HepG2 (cell line): ENCODE results near the gene PNKD. TPM values are rescaled to one million over a fixed set of nuclear protein-coding genes. Genes with fewer than 3 reads are reported as not detected.

Experiments used
- CENPT ChIP-seq: sonication (generic); formaldehyde crosslinking; IDR thresholded peaks from 2 replicates; pipeline ENCODE4 v1.8.0; 2022; ENCODE audit warnings: low read depth, mild to moderate bottlenecking, moderate library complexity, missing genetic modification reagents
- CHD4 ChIP-seq: fragments of 200-600 bp; sonication (generic); IDR thresholded peaks from 2 replicates; pipeline ENCODE4 v1.7.0; 2017; ENCODE audit warnings: mild to moderate bottlenecking, low read length, borderline replicate concordance
- FOXO1 ChIP-seq: sonication (generic); formaldehyde crosslinking; IDR thresholded peaks from 2 replicates; pipeline ENCODE4 v1.4.0; 2020; ENCODE audit warnings: missing genetic modification reagents
- FOXP4 ChIP-seq: sonication (generic); formaldehyde crosslinking; IDR thresholded peaks from 2 replicates; pipeline ENCODE4 v1.4.0; 2020; ENCODE audit warnings: missing genetic modification reagents
- GPBP1L1 ChIP-seq: sonication (generic); formaldehyde crosslinking; IDR thresholded peaks from 2 replicates; pipeline ENCODE4 v1.5.0; 2020; ENCODE audit warnings: mild to moderate bottlenecking, missing genetic modification reagents
- KDM5A ChIP-seq: fragments of 200-600 bp; sonication (generic); IDR thresholded peaks from 2 replicates; pipeline ENCODE4 v1.7.0; 2018; ENCODE audit warnings: antibody characterized with exemption, mild to moderate bottlenecking, low read length, borderline replicate concordance
- NR2F2 ChIP-seq: IDR thresholded peaks from 2 replicates; pipeline ENCODE4 v1.6.1; 2012; ENCODE audit warnings: low read depth, inconsistent platforms, borderline replicate concordance
- POGZ ChIP-seq: sonication (generic); formaldehyde crosslinking; IDR thresholded peaks from 2 replicates; pipeline ENCODE4 v1.4.0; 2020; ENCODE audit warnings: mild to moderate bottlenecking, missing genetic modification reagents
- TOE1 ChIP-seq: sonication (generic); formaldehyde crosslinking; IDR thresholded peaks from 2 replicates; pipeline ENCODE4 v1.4.0; 2020; ENCODE audit warnings: mild to moderate bottlenecking, missing genetic modification reagents
- ZBTB20 ChIP-seq: sonication (generic); formaldehyde crosslinking; IDR thresholded peaks from 2 replicates; pipeline ENCODE4 v1.8.1; 2023; ENCODE audit warnings: missing genetic modification reagents, low read depth, mild to moderate bottlenecking, borderline replicate concordance
- ZC3H13 ChIP-seq: sonication (generic); formaldehyde crosslinking; IDR thresholded peaks from 2 replicates; pipeline ENCODE4 v1.8.1; 2023; ENCODE audit warnings: mild to moderate bottlenecking, missing genetic modification reagents, moderate library complexity
- ZFP82 ChIP-seq: sonication (generic); formaldehyde crosslinking; IDR thresholded peaks from 2 replicates; pipeline ENCODE4 v1.5.1; 2020; ENCODE audit warnings: mild to moderate bottlenecking, missing genetic modification reagents, borderline replicate concordance
- ZMYM4 ChIP-seq: sonication (generic); formaldehyde crosslinking; IDR thresholded peaks from 2 replicates; pipeline ENCODE4 v1.8.1; 2023; ENCODE audit warnings: mild to moderate bottlenecking, missing genetic modification reagents
- ZNF138 ChIP-seq: sonication (generic); formaldehyde crosslinking; IDR thresholded peaks from 2 replicates; pipeline ENCODE4 v1.5.0; 2020; ENCODE audit warnings: mild to moderate bottlenecking, low read depth, missing genetic modification reagents
- ZNF362 ChIP-seq: sonication (generic); formaldehyde crosslinking; IDR thresholded peaks from 2 replicates; pipeline ENCODE4 v1.4.0; 2020; ENCODE audit warnings: missing genetic modification reagents, mild to moderate bottlenecking, borderline replicate concordance
- ZNF512 ChIP-seq: sonication (generic); formaldehyde crosslinking; IDR thresholded peaks from 2 replicates; pipeline ENCODE4 v1.4.0; 2020; ENCODE audit warnings: mild to moderate bottlenecking, missing genetic modification reagents
- ZNF629 ChIP-seq: sonication (generic); formaldehyde crosslinking; conservative IDR thresholded peaks from 2 replicates; pipeline ENCODE4 v1.5.0; 2020; ENCODE audit warnings: missing genetic modification reagents
- polyA plus RNA-seq, 8 experiments: library from polyadenylated mRNA; depleted of rRNA in 3 of 8; stranded (reverse) in 7 of 8; unstranded in 1 of 8; fragments of >200 nt; fragmentation: Illumina TruSeq in 4 of 8; extraction: Trizol in 4 of 8; gene quantifications; 2 replicates each; pipeline versions ENCODE4 v1.2.1 to v1.2.3, GENCODE V29; 2011 to 2016; ENCODE audit warnings: low read depth in 4 of 8, missing spikeins in 1 of 8, mixed read lengths in 1 of 8; ENCODE audit not compliant: insufficient read depth in 1 of 8
- total RNA-seq, 5 experiments: library from RNA; depleted of rRNA; stranded (reverse); fragments of >200 nt; fragmentation: Illumina TruSeq; extraction: Trizol; gene quantifications; 2 replicates each; pipeline ENCODE4 v1.2.3, GENCODE V29; 2016; ENCODE audit warnings: low read depth in 1 of 5
- TF ChIP-seq, protein P1 (sequence below): sonication (generic); formaldehyde crosslinking; IDR thresholded peaks from 2 replicates; pipeline ENCODE4 v1.8.1; 2022; ENCODE audit warnings: mild to moderate bottlenecking, missing genetic modification reagents
- TF ChIP-seq, protein P2 (sequence below): sonication (generic); formaldehyde crosslinking; IDR thresholded peaks from 2 replicates; pipeline ENCODE4 v1.4.0; 2020; ENCODE audit warnings: missing genetic modification reagents, mild to moderate bottlenecking, borderline replicate concordance

Gene PNKD
- total and polyA plus RNA-seq, 2 of the 13 experiments (the other 11 are each of a cell fraction or from before 2014, with no cell fraction given) = 55.9 to 80.4 TPM

GRCh38 chr2:218296847-218297246 lies 26.5 kb downstream of the PNKD start (continued):
- TF ChIP-seq TOE1 (CRISPR knock-in tag) (no peak), KDM5A (no peak), NR2F2 (no peak), ZNF362 (CRISPR knock-in tag) (peak; percentile 49; the same call in 1 of the 2 replicates), ZNF138 (no peak), ZNF512 (no peak), FOXO1 (CRISPR knock-in tag) (peak; percentile 37; the same call in 1 of the 2 replicates), CENPT (no peak), POGZ (CRISPR knock-in tag) (no peak), CHD4 (0 out of 2 replicates have a peak, but pooled peaks have one; percentile 76), GPBP1L1 (CRISPR knock-in tag) (no peak), ZFP82 (no peak), ZMYM4 (CRISPR knock-in tag) (no peak), ZNF629 (CRISPR knock-in tag) (0 out of 2 replicates have a peak, but pooled peaks have one; percentile 43), ZC3H13 (no peak), ZBTB20 (no peak), FOXP4 (CRISPR knock-in tag) (peak; percentile 51; the same call in 1 of the 2 replicates)
- TF ChIP-seq, protein P1, sequence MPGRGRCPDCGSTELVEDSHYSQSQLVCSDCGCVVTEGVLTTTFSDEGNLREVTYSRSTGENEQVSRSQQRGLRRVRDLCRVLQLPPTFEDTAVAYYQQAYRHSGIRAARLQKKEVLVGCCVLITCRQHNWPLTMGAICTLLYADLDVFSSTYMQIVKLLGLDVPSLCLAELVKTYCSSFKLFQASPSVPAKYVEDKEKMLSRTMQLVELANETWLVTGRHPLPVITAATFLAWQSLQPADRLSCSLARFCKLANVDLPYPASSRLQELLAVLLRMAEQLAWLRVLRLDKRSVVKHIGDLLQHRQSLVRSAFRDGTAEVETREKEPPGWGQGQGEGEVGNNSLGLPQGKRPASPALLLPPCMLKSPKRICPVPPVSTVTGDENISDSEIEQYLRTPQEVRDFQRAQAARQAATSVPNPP = no peak
- TF ChIP-seq, protein P2, sequence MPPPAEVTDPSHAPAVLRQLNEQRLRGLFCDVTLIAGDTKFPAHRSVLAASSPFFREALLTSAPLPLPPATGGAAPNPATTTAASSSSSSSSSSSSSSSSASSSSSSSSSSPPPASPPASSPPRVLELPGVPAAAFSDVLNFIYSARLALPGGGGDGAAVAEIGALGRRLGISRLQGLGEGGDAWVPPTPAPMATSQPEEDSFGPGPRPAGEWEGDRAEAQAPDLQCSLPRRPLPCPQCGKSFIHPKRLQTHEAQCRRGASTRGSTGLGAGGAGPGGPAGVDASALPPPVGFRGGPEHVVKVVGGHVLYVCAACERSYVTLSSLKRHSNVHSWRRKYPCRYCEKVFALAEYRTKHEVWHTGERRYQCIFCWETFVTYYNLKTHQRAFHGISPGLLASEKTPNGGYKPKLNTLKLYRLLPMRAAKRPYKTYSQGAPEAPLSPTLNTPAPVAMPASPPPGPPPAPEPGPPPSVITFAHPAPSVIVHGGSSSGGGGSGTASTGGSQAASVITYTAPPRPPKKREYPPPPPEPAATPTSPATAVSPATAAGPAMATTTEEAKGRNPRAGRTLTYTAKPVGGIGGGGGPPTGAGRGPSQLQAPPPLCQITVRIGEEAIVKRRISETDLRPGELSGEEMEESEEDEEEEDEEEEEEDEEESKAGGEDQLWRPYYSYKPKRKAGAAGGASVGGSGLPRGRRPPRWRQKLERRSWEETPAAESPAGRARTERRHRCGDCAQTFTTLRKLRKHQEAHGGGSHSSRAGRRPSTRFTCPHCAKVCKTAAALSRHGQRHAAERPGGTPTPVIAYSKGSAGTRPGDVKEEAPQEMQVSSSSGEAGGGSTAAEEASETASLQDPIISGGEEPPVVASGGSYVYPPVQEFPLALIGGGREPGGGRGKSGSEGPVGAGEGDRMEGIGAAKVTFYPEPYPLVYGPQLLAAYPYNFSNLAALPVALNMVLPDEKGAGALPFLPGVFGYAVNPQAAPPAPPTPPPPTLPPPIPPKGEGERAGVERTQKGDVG (CRISPR knock-in tag) = no peak
